ENCODE measurements around the gene TBC1D10A.

TBC1D10A gene

GRCh38 chr22:30284172-30284571 is 42.6 kb downstream of the TBC1D10A start:
- DNase-seq, result no peak

DNA sequence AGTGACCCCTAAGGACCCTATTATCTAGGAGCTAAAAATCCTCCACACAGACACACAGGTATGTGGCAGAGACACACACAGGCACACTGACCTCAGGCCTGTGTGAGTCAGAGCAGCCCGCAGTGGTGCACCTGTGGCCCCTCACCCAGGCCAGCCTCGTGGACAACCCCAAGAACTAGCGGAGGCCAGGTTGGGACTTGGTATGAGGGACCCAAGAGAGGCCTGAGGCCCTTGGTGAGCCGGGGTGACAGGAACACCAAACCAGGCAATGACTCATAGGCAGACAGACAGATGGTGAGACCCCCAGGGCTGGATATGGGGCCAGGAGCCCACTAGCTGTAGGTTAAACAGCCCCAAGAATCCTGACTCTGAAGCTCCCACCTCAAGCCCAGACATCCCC is 43.4 kb downstream of the TBC1D10A start:
- DNase-seq, result no peak

DNA sequence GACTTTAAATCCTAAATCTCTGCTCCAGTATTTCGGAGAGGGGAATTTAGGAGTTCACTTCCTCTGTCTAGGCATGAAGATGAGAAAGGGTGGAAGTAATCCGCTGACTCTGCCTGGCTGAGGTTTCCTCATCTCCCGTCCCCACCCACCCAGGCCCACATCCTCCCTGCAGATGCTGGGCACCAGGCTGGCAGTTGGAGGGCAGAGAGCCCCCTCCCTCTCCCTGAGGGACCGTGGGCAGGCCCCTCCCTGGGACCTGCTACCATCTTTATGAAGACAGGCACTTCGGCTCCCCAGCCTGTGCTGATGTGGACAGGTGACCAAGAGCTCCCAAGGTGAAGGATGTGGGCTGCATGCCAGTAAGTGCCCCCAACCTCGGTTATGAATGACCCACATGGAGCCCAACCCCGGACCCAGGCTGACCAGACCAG is 44.1 kb downstream of the TBC1D10A start:
- DNase-seq, result no peak

DNA sequence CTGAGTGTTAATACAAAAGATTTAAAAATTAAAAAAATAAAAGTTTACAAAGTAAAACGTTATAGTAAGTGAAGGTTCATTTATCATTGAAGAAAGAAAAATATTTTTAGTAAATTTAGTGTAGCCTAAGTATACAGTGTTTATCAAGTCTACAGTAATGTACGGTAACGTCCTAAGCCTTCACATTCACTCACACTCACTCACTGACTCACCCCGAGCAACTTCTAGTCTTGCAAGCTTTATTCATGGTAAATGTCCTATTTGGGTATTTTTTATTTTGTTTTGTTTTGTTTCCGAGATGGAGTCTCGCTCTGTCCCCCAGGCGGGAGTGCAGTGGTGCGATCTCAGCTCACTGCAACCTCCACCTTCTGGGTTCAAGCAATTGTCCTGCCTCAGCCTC is 46.2 kb downstream of the TBC1D10A start:
- no peak for DNase-seq

DNA sequence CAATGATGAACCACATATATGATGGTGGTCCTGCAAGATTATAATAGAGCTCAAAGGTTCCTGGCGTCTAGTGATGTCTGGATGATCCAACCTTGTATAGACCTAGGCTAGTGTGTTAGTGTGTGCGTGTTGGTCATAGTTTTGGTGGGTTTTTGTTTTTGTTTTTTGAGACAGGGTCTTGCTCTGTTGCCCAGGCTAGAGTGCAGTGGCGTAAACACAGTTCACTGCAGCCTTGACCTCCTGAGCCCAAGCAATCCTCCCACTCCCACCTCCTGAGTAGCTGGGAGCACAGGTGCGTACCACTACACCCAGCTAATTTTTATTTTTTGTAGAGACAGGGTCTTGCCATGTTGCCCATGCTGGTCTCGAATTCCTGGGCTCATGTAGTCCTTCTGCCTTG is 46.8 kb downstream of the TBC1D10A start:
- no peak for DNase-seq

DNA sequence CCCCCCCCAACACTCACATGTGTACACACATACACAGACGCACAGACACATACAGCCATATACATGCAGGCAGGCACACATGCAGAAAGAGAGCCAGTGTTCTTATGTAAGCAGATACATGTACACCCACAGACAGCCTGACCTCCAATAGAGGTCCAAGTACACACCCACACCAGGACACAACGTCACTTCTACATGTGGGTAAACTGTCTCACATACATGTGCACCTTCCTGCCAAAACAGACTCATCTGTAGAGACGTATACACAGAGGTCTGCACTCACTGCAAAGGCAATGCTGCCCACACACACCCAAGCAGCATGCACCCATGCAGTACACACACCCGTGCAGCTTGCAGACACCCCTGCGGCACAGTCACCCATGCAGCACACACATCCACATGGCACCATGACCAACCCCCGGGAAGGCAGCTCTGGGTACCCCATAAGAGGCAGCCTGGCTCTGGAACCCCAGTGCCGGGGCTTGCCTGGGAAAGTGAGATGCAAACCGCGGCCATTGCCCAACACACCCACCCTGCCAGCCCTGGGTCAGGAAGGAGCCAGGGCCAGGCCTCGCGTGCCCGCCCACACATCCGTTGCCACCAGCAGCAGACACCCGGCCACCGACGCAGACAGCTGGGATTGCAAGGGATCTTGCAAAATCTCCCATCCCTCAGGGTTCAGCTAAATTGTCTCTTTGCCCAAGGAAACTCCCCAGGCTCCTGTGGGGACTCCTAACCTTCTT is 47.5 kb downstream of the TBC1D10A start:
- DNase-seq, result no peak

DNA sequence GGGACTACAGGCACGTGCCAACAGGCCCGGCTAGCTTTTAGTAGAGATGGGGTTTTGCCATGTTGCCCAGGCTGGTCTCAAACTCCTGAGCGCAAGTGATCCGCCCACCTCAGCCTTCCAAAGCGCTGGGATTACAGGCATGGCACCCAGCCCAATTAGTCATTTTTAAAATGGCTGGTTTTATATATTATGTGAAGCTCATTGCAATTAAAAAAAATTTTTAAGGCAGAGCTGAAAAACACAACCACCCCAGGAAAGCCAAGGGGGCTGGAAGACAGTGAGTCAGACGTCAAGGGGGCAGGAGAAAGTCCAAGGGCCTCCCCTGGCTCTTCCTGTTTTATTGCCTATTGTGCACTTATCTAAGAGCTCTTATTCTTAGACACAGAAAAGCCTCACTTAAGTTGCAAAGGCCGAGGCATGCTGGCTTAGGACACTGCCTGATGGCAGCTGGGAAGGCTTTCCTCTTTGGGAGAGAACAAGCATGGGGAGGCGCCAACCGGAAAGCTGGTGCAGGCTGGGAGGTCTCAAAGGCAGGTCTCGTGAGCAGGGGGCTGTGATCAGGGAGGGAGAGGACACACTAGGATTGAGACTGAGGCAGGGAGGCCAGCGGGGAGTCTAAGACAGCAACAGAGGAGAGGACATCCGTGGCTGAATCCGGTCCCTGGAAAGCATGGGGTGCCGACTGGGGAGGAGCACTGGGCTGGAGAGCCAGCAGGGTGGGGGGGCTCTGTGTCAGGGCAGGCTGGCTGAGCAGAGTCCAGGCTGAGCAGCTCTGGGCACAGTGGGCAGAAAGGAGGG is 49.0 kb downstream of the TBC1D10A start:
- no peak for DNase-seq

- no peak for DNase-seq
These were observed 50.7 kb downstream of the TBC1D10A start for GRCh38 chr22:30276039-30276438.

DNA sequence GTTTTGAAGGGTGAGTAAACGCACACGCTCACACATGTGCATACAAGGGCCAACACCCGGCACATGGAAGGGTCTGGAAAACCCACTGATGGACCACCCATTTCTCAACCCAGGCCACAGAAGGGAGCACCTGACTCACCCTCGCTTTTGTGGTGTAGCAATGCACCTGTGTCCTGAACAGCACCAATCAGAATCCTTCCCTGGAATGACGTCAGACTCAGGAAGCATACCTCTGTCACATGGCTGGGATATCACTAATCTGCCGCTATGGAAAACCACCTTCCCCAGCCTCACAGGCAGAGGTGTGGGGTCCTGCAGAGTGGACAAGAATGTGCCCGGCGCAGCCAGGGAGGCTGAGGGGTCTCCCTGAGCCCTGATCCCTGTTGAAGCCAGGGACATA is 51.1 kb downstream of the TBC1D10A start:
- DNase-seq, result no peak

GRCh38 chr22:30274437-30274812 is 52.3 kb downstream of the TBC1D10A start:
- no peak for DNase-seq

- DNase-seq, result no peak
These were observed 52.9 kb downstream of the TBC1D10A start for GRCh38 chr22:30273711-30274436.

- no peak for DNase-seq
These were observed 53.8 kb downstream of the TBC1D10A start for GRCh38 chr22:30272781-30273601.

DNA sequence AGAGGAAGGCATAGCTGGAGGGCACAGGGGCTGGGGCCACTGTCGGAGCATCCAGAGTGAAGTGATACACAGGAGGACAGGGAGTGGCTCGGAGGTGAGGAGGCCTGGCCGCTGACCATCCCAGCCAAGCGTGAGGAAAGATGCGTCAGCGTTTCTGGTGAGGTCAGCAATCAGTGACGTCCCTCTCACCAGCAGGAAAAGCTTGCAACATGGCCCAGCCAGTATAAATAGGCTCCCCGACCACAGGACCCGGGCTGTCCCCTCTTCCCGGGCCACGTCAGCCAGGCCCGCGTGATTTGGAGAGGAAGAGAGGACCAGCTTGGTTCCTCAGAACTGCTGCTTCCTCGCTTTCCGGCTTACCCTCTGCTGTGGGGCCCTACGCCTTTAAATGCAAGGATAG is 55.9 kb downstream of the TBC1D10A start:
- DNase-seq, result no peak

DNA sequence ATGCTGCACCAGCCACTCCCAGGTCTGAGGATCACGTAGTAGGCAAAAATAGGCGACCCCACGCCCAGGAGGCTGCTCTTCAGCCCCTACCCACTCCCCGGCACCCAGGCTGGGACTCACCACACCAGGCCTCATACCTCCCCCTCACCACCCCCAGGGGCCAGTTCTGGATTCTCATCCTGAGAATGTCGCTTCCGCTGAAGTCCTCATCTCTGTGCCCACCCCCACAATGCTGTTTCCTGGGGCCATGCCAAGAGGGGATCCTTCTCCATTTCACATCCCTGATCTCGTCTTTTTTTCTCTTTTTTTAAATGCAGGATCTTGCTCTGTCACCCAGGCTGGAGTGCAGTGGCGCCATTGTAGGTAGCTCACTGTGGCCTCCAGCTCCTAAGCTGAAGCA is 58.4 kb downstream of the TBC1D10A start:
- DNase-seq, result no peak

DNA sequence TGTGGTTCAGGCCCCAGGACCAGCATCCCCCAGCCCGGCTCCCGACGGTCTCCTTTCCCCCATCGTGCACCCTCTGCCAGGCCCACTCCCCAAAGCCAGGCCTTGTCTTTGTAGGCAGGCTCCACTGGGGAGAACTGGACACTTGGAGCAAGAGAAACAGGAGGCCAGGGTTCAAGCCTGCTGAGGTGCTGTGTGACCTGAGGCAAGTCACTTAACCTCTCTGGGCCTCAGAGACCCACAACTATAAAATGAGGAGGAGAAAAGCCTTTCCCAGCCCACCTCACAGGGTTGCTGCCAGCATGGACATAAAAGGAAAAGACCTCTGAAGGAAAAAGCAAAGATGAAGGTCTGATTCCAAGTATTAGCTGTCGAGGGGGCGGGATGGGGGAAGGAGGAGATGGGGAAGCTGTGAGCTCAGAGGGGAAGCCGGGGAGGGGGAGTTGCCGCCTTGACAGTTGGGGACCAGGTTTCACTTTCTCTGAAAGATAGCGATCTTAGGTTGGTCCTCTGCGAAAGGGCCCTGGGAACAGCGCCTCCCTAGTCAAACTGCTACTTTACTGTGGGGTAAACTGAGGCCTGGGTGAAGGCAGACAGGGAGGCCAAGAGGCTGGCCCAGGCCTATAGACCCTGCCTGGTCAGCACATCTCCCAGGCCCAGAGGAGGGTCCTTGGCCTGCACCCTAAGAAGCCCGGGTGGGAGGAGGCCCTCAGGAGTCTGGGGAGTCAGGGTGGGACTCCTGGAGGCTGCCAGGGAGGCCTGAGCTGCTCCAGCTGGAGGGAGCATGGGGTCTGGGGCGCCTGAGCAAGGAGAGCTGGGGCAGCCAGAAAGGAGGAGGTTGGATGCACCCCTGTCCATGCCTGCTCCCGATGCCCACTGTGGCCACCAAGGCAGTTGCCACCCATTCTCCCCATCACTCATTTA is 59.1 kb downstream of the TBC1D10A start:
- no peak for DNase-seq

GRCh38 chr22:30266445-30267381 is 60.0 kb downstream of the TBC1D10A start, which contains the start of gene OSM:
Gene OSM, minus strand, starts transcription at chr22:30266851. Its CDS starts 52 bp downstream, at chr22:30266799.
- no peak for DNase-seq

DNA sequence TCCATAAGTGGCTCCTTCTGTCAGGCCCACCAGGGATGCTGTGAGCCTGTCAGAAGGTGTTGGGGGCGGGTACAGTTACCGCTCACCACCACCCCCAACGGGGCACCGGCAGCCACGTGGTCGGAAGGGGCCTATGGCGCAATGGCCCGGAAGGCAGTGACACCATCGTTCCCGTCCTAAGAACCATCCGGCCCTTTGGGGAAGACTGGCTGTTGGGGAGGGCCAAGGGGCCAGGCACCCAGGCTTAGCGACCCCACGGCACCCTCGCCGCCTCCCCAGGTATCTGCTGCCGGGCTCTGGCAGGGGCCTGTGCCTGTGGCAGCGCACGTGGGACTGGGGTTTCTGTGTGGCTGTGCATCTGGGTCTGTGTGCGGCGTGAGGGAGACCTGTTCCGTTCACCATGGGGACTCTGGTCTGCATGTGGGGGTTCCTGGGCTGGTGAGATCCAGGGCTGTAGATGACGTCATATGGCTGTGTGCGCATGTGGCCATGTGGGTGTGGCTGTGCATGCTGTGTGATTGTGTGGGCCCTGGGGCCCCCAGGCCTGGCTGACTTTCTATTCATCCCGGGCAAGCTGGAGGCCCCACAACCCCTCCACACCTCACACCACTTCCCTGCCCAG is 60.8 kb downstream of the TBC1D10A start:
- DNase-seq, result no peak

DNA sequence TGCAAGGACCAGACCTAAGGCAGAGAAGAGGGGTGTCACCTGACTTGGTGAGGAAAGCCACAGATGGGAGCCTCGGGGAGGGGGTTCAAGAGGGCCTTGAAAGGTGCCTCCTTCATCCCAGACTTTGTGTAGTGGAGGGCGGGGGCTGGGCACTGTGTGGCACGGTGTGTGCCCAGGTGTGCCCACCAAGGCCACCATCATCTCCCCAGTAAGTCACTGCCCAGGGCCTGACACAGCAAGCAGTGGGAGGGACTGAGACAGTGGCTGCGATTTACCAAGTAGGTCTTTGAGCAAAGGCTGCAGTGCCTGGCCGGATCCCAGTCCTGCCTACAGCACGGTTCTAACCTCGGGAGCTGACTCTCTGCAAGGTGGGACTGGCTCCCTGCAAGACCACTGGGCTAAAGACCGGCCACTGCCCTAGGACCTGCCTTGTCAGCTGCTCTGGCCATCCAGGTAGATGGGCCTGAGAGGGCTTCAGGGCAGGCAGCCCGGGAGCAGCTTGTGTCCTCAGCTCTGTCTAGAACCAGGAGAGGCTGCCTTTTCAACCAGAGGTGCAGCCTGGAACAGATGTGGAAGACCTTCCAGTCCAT is 61.5 kb downstream of the TBC1D10A start:
- DNase-seq, result no peak

- DNase-seq, result no peak
These were observed 62.9 kb downstream of the TBC1D10A start for GRCh38 chr22:30263883-30264282.

Measured in SHP77 treated with DMSO at 0.1 percent for 48 hours (cell line).